ENCODE measurements around the gene TMIGD2. TPM values are rescaled to one million over a fixed set of nuclear protein-coding genes. Genes with fewer than 3 reads are reported as not detected.

TMIGD2 gene
- total and polyA plus RNA-seq, 2 of the 4 experiments (the other 2 are of a cell fraction), result not detected

DNA sequence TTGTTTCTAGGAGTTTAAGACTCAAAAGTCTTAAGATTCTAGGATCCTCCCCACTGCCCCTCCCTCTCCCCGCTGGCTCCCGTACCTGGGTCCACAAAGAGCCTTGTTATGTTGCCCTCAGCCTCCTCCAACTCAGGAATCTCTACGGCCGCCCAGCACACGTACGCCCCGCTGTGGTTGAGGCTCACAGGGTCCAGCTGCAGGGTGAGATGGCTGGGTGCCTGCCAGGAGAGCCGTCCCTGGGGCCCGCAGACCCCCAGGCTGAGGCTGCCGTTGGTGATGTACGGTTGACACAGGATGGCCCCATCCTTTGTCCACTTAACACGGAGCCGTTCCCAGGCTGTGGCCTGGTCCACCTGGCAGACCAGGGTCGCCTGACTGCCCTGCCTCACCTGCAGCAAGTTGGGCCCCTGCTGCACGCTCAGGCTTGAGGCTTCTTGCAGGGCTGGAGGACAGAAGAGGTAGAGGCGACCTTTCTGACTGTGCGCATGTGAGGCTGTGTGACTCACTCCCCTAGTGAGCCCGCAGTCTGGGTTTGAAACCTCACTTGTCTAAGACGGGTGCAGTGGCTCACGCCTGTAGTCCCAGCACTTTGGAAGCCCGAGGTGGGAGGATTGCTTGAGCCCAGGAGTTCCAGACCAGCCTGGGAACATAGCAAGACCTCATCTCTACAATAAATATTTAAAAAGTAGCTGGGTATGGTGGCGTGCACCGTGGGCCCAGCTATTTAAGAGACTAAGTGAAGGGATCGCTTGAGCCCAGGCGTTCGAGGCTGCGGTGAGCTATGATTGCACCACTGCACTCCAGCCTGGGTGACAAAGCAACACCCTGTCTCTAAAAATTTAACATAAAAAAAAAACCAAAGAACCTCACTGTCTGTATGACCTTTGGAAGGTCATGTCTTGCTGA lies 4.0 kb downstream of the TMIGD2 start:
- H3K14ac ChIP-seq (replicated peaks; ENCODE audit: low read depth, low read length), result no peak overlapping the region
- no peak overlapping the region for H2BK120ac ChIP-seq (ENCODE audit: low read depth, low read length)
- in situ Hi-C loops (cut with MboI; ENCODE audit: low sequenced_read_pairs) (no loop called here), dilution Hi-C loops (cut with HindIII; ENCODE audit: low sequenced_read_pairs, unreplicated experiment) (no loop called here), intact Hi-C loops (cut with micrococcal nuclease) (no loop called here)
- H3K4me3 ChIP-seq (ENCODE audit: insufficient read depth, low read depth, low read length), result no peak overlapping the region
- H2AK5ac ChIP-seq (ENCODE audit: low read depth, low read length), result no peak overlapping the region
- H3K36me3 ChIP-seq (ENCODE audit: control insufficient read depth, insufficient read depth, low read length), result no peaks in the 10 kb centered on the region
- no peaks in the 10 kb centered on the region for H4K20me1 ChIP-seq (ENCODE audit: insufficient read depth, low read length)
- POLR2A ChIA-PET (ENCODE audit: unreplicated experiment), result no interaction called here
- no peak overlapping the region for H3K4ac ChIP-seq (ENCODE audit: low read depth, low read length)
- H2BK20ac ChIP-seq (ENCODE audit: low read depth, low read length), result no peak overlapping the region
- H2BK5ac ChIP-seq (ENCODE audit: low read depth, low read length, poor library complexity, severe bottlenecking), result no peak overlapping the region
- no peak overlapping the region for H4K5ac ChIP-seq (ENCODE audit: low read depth, low read length)
- H2AFZ ChIP-seq (replicated peaks; ENCODE audit: low read length, poor library complexity), result peak overlapping the region; percentile 32
- H3K23ac ChIP-seq (ENCODE audit: low read depth, low read length), result no peak overlapping the region
- H3K56ac ChIP-seq (ENCODE audit: extremely low read depth, insufficient read depth, low read length), result no peak overlapping the region
- H4K91ac ChIP-seq (ENCODE audit: insufficient read depth, low read depth, low read length), result no peak overlapping the region
- peaks cover 12% of the 10 kb centered on the region for H3K27me3 ChIP-seq (ENCODE audit: control insufficient read depth, insufficient read depth, low read length)
- no peaks in the 10 kb centered on the region for H3K9me3 ChIP-seq (ENCODE audit: control insufficient read depth, insufficient read depth, low read length)
- WGBS, 2 experiments (ENCODE audit: extremely low coverage in 2 of 2, insufficient read length in 1 of 2), result 52% methylated on average over 15 of the region's 27 CpGs; no CpG with 5 or more reads in 1 of the 2 experiments
- no peak overlapping the region for H2AK9ac ChIP-seq (replicated peaks; ENCODE audit: low read depth, low read length, poor library complexity)
- H3K9me1 ChIP-seq (ENCODE audit: insufficient read depth, low read length), result no peaks in the 10 kb centered on the region
- H2BK15ac ChIP-seq (ENCODE audit: low read depth, low read length), result no peak overlapping the region
- H3K9ac ChIP-seq (ENCODE audit: low read depth, low read length), result no peak overlapping the region
- CTCF ChIA-PET, result no interaction called here
- DNase-seq, result no peak
- H3K18ac ChIP-seq (ENCODE audit: low read depth, low read length), result no peak overlapping the region
- no peak overlapping the region for H3K4me2 ChIP-seq (ENCODE audit: low read depth, low read length)
- no TSS peak for BruUV-seq (replicated peaks)
- no peak for ATAC-seq (ENCODE audit: low read depth)
- no peak overlapping the region for H4K8ac ChIP-seq (ENCODE audit: low read depth in 2 of 2, low read length in 2 of 2)
- no peaks in the 10 kb centered on the region for H3K79me1 ChIP-seq (ENCODE audit: low read depth in 1 of 2, low read length in 2 of 2)
- peaks cover 3% of the 10 kb centered on the region; the same call in 1 of the 2 replicates for H3K4me1 ChIP-seq (ENCODE audit: control insufficient read depth, insufficient read depth, low read length)
- H3K27ac ChIP-seq (ENCODE audit: insufficient read depth, low read length), result no peak overlapping the region
- TF ChIP-seq MXI1 (IDR thresholded peaks at IDR 0.05; ENCODE audit: borderline replicate concordance, low read depth, low read length), result no peak
- TF ChIP-seq RFX5 (IDR thresholded peaks at IDR 0.05; ENCODE audit: low read depth, low read length), result no peak
- no peak for TF ChIP-seq MAFK (IDR thresholded peaks at IDR 0.05; ENCODE audit: low read depth, low read length)
- TF ChIP-seq CHD1 (IDR thresholded peaks at IDR 0.05; ENCODE audit: low read depth, low read length), result no peak
- TF ChIP-seq RAD21 (IDR thresholded peaks at IDR 0.05; ENCODE audit: low read length), result no peak
- no peak for TF ChIP-seq POLR2A (IDR thresholded peaks at IDR 0.05; ENCODE audit: low read depth, low read length)
- TF ChIP-seq, protein P1, sequence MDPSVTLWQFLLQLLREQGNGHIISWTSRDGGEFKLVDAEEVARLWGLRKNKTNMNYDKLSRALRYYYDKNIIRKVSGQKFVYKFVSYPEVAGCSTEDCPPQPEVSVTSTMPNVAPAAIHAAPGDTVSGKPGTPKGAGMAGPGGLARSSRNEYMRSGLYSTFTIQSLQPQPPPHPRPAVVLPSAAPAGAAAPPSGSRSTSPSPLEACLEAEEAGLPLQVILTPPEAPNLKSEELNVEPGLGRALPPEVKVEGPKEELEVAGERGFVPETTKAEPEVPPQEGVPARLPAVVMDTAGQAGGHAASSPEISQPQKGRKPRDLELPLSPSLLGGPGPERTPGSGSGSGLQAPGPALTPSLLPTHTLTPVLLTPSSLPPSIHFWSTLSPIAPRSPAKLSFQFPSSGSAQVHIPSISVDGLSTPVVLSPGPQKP (IDR thresholded peaks at IDR 0.05; ENCODE audit: borderline replicate concordance, low read depth, low read length), result no peak
- no peak for TF ChIP-seq NFE2L2 (IDR thresholded peaks at IDR 0.05; ENCODE audit: low read depth, low read length)
- no peak for TF ChIP-seq MAZ (IDR thresholded peaks at IDR 0.05; ENCODE audit: borderline replicate concordance, low read depth, low read length)
- no peak for TF ChIP-seq BHLHE40 (IDR thresholded peaks at IDR 0.05; ENCODE audit: low read depth, low read length)
- TF ChIP-seq RCOR1 (IDR thresholded peaks at IDR 0.05; ENCODE audit: insufficient replicate concordance, low read length), result no peak
- TF ChIP-seq, protein P2, sequence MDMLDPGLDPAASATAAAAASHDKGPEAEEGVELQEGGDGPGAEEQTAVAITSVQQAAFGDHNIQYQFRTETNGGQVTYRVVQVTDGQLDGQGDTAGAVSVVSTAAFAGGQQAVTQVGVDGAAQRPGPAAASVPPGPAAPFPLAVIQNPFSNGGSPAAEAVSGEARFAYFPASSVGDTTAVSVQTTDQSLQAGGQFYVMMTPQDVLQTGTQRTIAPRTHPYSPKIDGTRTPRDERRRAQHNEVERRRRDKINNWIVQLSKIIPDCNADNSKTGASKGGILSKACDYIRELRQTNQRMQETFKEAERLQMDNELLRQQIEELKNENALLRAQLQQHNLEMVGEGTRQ (IDR thresholded peaks at IDR 0.05; ENCODE audit: low read depth, low read length), result no peak
- no peak for TF ChIP-seq SMC3 (IDR thresholded peaks at IDR 0.05; ENCODE audit: low read depth, low read length)
- TF ChIP-seq, protein P3, sequence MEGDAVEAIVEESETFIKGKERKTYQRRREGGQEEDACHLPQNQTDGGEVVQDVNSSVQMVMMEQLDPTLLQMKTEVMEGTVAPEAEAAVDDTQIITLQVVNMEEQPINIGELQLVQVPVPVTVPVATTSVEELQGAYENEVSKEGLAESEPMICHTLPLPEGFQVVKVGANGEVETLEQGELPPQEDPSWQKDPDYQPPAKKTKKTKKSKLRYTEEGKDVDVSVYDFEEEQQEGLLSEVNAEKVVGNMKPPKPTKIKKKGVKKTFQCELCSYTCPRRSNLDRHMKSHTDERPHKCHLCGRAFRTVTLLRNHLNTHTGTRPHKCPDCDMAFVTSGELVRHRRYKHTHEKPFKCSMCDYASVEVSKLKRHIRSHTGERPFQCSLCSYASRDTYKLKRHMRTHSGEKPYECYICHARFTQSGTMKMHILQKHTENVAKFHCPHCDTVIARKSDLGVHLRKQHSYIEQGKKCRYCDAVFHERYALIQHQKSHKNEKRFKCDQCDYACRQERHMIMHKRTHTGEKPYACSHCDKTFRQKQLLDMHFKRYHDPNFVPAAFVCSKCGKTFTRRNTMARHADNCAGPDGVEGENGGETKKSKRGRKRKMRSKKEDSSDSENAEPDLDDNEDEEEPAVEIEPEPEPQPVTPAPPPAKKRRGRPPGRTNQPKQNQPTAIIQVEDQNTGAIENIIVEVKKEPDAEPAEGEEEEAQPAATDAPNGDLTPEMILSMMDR (conservative IDR thresholded peaks at IDR 0.05; ENCODE audit: low read depth, low read length), result no peak
- no peak for TF ChIP-seq CEBPB (IDR thresholded peaks at IDR 0.05; ENCODE audit: low read depth, low read length)
